Right ventricle myocardium superior (tissue), 1 donor: ENCODE results near the gene RAPGEF2. TPM values are rescaled to one million over a fixed set of nuclear protein-coding genes. Genes with fewer than 3 reads are reported as not detected.
"Not testable (repeated sequence)": the region's sequence is repeated elsewhere in the genome, so short reads cannot be mapped to it uniquely, and the experiment has no call there.

ENCODE experiments used
- ATAC-seq: fragments of 200-7000 bp; cut with Tn5 transposase; one replicate; pipeline ENCODE4 v1.9.1; 2020; ENCODE audit warnings: mild to moderate bottlenecking; ENCODE audit not compliant: poor library complexity
- DNase-seq: peaks from one replicate; pipeline ENCODE4 v3.0.0-alpha.2; 2020
- intact Hi-C: fragments of 100-400 bp; cut with DNase I; formaldehyde crosslinking; loops from one replicate; pipeline ENCODE4 v1.11.2; 2022
- total RNA-seq: library from RNA; stranded (reverse); fragmentation: NEBNext Ultra II Directional; extraction: Animal tissue kit (Norgen Biotek cat#: 25700); gene quantifications from one replicate; pipeline ENCODE4 v1.2.1, GENCODE V29; 2021
- donor health status: DM: no; HTN: yes; CAD: no; lungs with severe emphysema.

The RAPGEF2 gene
- total RNA-seq, 1 donor from 2014 or later, result 43.8 TPM

DNA sequence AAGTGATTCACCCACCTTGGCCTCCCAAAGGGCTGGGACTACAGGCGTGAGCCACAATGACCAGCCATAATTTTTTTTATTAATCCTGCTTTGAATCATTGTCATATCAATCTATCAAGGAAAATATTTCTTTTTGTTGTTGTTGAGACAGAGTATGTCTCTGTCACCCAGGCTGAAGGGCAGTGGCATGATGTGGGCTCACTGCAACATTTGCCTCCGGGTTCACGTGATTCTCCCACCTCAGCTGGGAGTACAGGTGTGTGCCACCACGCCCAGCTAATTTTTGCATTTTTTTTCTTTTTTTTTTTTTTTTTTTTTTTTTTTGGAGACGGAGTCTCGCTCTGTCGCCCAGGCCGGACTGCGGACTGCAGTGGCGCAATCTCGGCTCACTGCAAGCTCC, 8.7 kb upstream of the RAPGEF2 start:
- intact Hi-C loops, ATAC-seq, DNase-seq: not testable (repeated sequence)

DNA sequence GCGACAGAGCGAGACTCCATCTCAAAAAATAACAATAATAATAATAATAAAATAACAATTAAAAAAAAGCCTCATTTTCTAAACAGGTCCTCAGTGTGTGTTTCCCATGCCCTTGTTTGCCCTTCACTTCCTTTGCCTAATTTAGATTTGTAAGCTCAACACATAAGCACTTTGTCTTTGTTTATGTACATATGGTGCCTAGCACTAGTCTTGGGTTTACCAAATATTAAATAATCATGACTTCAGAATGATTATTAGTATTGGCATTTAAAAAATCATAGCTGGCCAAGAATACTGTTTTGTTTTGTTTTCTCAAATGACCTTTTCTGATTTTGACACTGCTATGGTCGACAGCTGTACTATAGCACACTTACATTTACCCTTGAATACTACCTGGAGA, 6.4 kb upstream of the RAPGEF2 start:
- intact Hi-C loops, result no loop called here
- DNase-seq (no peak), ATAC-seq (no peak)

DNA sequence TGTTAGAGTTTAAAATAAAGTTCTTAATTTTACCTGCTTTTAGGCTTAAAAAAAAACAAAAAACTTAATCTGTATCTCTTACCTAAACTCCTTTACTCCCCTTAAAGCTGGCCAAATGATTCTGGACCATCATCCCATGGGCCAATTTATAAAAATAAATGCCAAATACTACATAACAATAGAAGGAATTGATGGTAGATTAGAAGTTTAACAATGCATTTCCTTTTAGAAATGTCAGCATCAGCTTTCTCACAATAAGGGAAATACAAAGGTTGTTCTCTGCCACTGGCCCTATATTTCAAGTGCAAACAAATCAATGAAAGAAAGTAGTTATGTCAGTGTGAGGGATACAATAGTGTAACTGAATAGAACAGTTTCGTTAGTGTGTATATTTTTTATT, 5.7 kb upstream of the RAPGEF2 start:
- intact Hi-C loops, result no loop called here
- no peak for DNase-seq
- ATAC-seq, result no peak

DNA sequence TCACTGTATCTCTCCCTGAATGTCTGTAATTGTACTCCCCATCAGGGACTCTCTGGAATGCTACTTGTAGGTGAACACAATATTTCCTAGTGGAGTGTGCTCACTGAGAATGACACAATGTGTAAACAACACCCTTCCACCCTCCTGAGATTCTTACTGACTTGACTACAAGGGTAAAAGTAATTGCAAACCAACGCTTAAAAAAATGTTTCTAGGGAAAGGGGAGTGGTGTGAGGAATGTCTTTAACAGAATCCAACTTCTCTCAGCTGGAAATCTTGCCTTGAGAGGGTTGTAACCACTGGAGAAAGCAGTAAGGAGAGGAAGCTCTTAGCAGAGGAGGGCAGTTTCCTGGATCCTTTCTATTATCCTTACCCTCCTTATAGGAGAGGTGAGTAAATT, 5.1 kb upstream of the RAPGEF2 start:
- no peak for DNase-seq
- intact Hi-C loops, result no loop called here
- no peak for ATAC-seq

DNA sequence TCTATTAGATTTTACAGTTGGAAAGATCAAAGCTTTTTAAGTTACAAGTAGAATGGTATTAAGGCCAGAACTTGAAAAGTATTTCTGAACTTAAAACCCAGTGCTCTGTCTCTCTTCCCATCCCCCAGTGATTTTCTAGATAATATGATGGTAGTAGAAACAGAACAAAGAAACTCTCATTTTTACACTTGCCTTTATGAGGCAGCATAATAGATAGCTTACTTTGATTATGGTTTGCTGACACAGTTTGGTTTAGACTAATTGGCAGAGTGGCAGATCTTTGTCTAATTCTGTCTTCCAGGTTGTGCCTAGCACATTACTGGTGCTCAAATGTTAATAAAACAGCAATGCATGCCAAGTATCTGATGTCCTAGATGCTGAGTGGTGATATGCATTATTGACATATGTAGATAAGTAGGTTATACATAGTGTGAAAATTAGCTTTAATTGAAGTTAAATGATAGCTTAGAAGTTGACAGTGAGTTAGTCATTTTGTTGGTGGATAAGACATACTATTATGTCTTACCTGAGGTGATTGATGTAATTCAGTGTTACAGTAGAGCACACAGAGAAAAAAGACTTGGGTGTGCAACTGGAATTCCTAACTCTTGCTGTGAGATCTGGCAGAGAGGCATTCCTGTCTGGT, 4.3 kb upstream of the RAPGEF2 start:
- DNase-seq (no peak), ATAC-seq (no peak)
- intact Hi-C loops, result no loop called here

DNA sequence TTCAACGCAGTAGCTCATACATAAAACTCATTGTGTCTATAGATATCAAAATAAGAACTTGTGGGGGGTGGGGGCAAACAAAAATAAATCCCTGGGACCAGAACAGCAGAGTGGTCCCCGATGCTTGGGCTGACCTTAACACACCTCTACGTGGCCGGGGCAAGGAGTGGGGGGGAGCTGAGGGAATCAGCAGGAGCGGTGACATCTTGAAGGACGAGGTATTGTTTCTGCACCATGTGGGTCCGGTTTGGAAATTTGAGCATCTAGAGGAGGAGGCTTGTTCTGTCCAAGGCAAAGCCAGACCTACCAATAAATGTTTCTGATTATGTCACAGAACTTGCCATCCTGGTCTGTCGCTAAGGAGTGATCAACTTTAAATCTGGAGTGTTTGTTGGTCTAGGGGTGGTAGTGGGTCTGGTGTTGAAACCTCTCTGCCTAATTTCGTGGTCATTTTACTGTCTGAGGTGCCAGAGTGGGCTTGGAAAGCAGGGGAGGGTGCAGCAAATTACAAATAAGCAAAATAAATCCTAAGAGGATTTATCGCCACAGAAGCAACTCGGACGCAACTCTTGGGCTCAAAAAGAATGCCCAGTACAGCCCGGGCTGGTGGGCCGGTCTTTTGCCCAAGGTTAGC, 774 bp upstream of the RAPGEF2 start:
- no peak for ATAC-seq
- intact Hi-C loops, result loop anchor here (5.0 kb wide), 1 partner anchor 75 kb away; no protein-coding TSS in a partner anchor
- no peak for DNase-seq

DNA sequence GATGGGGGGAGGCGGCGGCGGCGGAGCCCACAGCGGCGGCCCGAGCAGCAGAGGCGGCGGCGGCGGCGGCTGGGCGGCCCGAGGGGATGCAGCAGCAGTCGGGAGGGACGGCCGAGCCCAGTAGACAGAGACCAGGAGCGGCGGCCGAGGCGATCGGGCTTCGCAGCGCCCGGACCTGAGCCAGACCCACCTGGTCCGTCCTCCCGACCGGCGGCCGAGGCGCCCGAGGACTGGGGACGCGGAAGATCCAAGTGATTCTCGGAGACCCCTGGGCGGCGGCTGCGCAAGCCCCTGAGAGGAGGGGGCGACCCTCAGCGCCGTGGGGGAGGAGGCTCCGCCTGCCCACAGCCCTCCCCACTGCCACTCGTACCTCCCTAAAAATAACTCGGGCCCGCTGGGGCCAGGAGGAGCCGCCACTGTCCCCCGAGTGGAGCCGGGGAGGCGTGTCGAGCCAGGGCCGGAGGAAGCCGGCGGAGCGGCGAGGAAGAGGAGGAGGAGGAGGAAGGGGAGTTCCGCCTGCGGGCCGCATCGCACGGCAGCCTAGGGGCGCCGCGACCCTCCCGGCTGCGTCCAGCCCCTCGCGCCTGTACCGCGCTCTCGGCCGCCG, 608 bp downstream of the RAPGEF2 start:
- peak; percentile 74 for DNase-seq
- intact Hi-C loops, result loop anchor here (5.0 kb wide), 1 partner anchor 74 kb away; no protein-coding TSS in a partner anchor

DNA sequence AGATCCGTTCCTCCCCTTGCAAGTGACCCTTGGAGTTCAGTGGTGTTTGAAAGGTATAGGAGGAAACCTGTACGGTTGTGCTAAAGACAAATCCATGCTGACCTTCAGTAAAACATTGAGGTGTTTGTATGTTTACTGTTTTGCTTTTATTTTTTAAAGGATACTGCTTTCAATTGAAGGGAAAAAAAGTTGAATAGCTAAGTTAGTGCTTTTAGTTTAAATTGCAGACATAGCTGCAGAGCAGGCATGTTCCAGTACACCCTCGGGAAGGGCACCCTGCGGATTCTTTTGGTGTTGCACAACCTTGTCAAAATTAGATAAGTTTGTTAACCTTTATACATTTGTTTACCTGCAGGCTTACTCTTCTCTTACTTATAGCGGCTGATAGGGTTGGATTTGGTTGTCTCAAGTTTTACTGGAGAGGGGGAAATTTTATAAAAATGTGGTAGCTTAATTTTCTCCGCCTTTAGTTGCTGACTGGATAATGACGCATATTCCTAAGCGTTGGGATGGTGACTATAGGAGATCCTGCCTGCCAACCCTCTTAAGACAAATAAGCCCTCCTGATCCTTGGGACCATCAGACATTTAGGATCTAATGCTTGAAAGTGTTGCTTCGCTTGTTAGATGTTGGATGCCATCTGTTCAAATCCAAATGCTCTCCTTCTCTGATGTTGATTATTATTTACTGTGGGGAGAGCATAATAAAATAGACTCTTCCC, 2.0 kb downstream of the RAPGEF2 start:
- no peak for ATAC-seq
- DNase-seq, result no peak
- intact Hi-C loops, result loop anchor here (5.0 kb wide), 1 partner anchor 72 kb away; no protein-coding TSS in a partner anchor

More for the DNA sequence above, 608 bp downstream of the RAPGEF2 start:
- ATAC-seq, result peak; percentile 60

DNA sequence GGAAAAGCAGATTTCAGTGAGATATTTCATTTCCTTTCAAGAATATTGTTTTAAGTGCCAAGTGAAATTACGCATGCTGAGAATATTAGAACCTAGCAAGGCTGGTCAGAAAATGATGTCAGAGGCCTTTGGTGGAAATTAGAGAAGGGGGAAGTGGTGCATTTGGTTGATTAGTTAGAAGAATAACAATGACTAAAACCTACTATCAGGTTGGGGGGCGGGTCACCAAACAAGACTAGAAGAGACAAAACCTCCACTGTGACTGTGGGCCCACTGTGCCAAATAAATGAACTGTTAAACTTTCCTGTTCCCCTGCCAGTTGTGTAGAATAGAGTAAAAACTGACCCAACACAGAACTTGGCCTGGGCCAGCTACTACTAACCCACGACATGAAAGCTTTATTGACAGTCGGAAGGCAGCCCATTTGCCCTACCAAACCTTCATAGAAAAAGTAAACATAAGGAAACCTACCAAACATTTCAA, 2.9 kb downstream of the RAPGEF2 start:
- DNase-seq, result no peak
- intact Hi-C loops, result no loop called here
- ATAC-seq, result no peak

DNA sequence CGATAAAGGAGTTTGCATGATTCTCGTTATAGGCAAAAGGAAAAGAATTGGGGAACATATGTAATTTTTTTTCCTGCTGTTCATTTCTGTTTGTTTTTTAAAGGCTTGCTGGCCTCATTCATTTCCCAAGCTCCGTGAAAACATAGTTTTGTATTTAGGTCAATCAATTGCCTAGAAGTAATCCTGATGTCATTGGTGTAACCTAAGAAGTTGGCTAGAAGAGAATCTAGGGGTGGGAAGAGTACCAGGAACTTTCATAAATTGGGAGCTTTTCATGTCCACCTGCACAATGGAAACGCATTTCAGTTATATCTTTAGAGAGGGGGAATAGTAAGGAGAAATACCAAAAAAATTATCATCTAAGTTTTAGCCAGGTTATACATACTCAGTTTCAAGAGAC, 3.8 kb downstream of the RAPGEF2 start:
- ATAC-seq, result no peak

DNA sequence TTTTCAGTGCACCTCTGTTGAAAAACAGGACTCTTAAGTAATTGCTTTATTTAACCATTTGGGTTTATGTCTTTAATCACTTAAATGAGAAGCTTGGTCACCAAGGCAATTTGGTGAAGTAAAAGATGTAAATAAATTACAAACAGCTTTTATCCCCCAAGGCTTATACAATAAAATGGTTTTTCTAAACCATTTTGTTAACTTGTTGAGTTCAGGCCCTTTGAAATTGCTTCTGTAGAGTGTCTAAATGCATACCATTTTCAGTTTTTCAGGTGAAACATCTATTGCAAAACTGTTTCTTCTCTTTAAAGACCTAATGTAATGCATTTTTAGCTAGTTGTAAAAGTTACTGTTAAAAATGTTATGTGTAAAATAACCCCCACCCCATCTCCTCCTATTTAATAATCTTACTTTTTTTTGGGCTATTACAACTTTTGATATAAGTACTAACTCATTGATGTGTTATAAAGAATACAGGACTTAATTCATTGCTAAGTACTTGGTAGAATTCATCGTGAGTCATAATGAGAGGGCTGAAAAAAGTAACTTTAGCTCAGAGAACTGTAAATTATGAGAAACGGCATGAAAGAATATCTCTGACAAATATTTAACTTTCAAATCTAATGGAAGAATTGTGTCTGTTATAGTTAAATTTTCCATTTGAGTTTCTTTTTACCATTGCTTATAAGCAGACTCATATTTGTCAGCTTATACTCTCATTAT, 4.5 kb downstream of the RAPGEF2 start:
- no peak for ATAC-seq
- no peak for DNase-seq
- intact Hi-C loops, result no loop called here

More for the DNA sequence above, 3.8 kb downstream of the RAPGEF2 start:
- no peak for DNase-seq
- intact Hi-C loops, result no loop called here

DNA sequence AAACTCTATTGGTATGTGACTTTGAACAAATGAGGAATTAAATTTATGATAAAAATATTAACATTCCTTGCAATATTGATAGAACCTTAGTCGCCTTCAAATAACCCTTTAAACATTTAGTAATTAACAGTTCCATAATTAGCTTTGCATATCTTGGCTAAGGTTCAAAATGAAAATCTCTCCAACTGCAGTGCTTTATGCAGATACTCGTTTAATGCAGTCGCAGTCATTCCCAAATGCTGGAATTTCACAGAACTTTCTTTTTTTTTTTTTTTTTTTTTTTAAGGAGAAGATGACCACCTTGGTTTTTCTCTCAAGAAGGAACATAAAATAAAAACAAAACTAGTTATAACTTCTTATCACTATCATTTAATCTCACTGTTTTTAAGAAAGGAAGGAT, 5.2 kb downstream of the RAPGEF2 start:
- ATAC-seq, result no peak
- intact Hi-C loops, result no loop called here
- no peak for DNase-seq

DNA sequence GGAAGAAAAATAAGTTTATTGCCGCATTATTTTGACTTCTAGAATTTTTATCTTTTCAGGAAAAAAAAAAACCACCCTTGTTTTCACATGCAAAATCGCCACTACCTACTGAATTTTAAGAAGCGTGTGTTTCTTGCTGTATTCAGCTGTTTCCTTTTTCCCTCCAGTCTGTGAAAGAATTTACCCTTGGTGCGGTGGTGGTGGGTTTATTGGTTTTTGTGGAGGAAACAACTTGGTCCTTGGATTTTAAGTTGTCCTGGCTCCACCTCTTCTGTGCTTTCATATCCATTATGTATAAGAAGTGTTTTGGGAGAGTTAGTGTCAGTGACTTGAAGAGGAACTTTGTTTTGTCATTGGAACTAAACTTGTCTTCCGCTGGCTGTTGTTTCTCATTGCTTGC, 8.1 kb downstream of the RAPGEF2 start:
- intact Hi-C loops, result no loop called here
- DNase-seq (no peak), ATAC-seq (no peak)

DNA sequence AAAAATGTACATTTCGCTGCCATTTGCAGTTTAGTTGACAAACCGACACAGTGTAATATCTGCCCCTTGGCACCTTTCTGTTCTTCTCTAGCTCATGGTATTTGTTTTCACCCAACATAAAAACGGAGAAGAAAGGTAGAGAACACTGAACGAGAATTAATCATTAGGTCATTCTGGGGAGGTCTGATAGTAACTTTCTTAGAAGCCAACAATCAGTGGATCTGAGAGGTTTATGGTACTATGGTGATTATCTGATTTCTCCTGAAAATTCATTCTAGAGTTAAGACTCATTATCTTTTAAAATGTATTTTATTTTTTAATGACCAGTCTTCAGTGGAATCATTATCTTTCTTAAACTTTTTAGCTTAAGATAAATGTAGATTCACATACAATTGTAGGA, 8.5 kb downstream of the RAPGEF2 start:
- ATAC-seq (no peak), DNase-seq (no peak)
- intact Hi-C loops, result no loop called here

DNA sequence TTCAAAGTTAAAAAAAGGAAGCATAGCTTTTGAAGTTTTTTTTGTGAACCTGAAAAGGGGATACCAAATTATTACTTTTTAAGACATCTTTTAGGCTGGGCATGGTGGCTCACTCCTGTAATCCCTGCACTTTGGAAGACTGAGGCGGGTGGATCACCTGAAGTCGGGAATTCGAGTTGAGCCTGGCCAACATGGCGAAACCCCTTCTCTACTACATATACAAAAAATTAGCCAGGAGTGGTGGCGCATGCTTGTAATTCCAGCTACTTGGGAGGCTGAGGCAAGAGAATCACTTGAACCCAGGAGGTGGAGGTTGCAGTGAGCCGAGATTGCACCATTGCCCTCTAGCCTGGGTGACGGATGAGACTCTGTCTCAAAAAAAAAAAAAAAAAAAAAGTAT, 10.5 kb downstream of the RAPGEF2 start:
- intact Hi-C loops, ATAC-seq, DNase-seq: not testable (repeated sequence)

DNA sequence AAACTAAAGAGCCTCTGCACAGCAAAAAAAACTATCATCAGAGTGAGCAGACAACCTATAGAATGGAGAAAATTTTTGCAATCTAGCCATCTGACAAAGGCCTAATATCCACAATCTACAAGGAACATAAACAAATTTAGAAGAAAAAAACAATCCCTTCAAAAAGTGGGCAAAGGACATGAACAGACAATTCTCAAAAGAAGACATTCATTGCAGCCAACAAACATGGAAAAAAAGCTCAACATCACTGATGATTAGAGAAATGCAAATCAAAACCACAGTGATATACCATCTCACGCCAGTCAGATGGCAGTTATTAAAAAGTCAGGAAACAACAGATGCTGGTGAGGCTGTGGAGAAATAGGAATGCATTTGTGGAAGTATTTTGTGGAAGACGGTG, 13.2 kb downstream of the RAPGEF2 start:
- ATAC-seq, DNase-seq, intact Hi-C loops: not testable (repeated sequence)

DNA sequence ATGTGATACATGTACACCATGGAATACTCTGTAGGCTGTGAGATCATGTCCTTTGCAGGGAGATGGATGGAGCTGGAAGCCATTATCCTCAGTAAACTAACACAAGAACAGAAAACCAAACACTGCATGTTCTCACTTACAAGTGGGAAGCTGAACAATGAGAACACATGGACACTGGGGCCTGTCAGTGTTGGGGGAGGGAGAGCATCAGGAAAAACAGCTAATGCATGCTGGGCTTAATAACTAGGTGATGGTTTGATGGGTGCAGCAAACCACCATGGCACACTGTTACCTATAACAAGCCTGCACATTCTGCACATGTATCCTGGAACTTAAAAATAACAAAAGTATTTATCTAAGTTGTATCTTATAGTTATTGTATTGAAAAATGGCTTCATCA, 13.8 kb downstream of the RAPGEF2 start:
- intact Hi-C loops, ATAC-seq: not testable (repeated sequence)

DNA sequence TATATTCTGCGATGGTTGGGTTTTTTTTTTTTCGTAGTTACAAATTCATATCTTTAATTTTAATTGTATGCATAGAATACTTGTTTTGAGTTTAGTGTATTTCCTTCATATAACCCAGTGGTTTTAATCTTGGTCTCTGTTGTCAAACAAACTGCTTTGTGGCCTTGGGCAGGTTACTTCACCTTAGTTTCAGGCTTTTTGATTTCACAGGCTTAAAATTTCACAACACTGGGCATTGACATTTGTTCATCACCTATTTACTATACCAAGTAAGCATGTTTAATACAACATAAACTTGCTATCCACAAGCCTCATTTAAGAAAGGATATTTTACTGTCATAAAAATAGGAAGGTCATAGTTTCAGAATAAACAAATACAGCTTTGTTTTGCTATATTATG, 14.7 kb downstream of the RAPGEF2 start:
- no peak for ATAC-seq
- intact Hi-C loops, result no loop called here
- DNase-seq, result no peak

More for the DNA sequence above, 13.8 kb downstream of the RAPGEF2 start:
- DNase-seq, result not testable (repeated sequence)

DNA sequence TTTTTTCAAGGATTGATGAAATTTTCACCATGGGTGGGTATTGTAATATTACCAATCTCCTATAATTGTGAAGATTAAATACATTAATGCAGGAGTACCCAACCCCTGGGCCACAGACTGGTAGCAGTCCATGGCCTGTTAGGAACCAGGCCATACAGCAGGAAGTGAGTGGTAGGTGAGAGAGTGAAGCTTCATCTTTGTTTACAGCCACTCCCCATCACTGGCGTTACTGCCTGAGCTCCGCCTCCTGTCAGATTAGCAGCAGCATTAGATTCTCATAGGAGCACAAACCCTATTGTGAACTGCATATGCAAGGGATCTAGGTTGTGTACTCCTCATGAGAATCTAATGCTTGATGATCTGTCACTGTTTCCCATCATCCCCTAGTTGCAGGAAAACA, 15.1 kb downstream of the RAPGEF2 start:
- DNase-seq (no peak), ATAC-seq (no peak)
- intact Hi-C loops, result no loop called here
